AG20443 (cell line): Measurements from ENCODE around the gene DYNLT2.
"Not testable (repeated sequence)": the region's sequence is repeated elsewhere in the genome, so short reads cannot be mapped to it uniquely, and the experiment has no call there.

Source experiments
- DNase-seq: peaks from one replicate; pipeline ENCODE4 v3.0.0; 2012; ENCODE audit warnings: low spot score, mixed read lengths

Gene DYNLT2

GRCh38 chr6:169701311-169701953 is 49.9 kb downstream of the DYNLT2 start:
- DNase-seq, result peak; percentile 35

GRCh38 chr6:169700296-169700695 is 51.1 kb downstream of the DYNLT2 start:
- peak; percentile 45 for DNase-seq

- not testable (repeated sequence) for DNase-seq
Measured at GRCh38 chr6:169697115-169697514, 54.3 kb downstream of the DYNLT2 start.

GRCh38 chr6:169695131-169695530 is 56.2 kb downstream of the DYNLT2 start:
- no peak for DNase-seq

- no peak for DNase-seq
Measured at GRCh38 chr6:169692516-169692915, 58.9 kb downstream of the DYNLT2 start.

- DNase-seq, result no peak
Measured at GRCh38 chr6:169691260-169691659, 60.1 kb downstream of the DYNLT2 start.
